ENCODE measurements around the gene PLPPR1. TPM values are rescaled to one million over a fixed set of nuclear protein-coding genes. Genes with fewer than 3 reads are reported as not detected.

The PLPPR1 gene
- total RNA-seq, 1 donor from 2014 or later: not detected

DNA sequence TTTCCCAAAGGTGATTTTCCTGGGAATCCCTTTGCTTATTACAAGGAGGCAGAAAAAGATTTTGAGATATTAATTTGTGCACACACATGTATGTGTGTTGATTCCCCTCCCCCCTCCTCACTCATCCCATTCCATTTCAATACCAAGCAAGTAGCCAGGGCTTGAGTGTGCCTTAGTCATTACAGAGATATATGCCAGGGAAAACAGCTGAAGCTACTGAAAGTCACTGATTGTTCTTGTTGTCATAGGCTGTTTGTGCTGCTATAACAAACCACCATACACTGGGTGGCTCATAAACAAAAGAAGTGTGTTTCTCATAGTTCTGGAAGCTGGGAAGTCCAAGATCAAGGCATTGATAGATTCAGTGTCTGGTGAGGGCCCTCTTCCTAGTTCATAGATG is 197.6 kb downstream of the PLPPR1 start:
- no peak for DNase-seq
- H3K27me3 Mint-ChIP-seq: no peaks in the 10 kb centered on the region
- H3K36me3 Mint-ChIP-seq (ENCODE audit: low read depth): no peaks in the 10 kb centered on the region
- H3K27ac Mint-ChIP-seq: no peak overlapping the region
- H3K9me3 Mint-ChIP-seq: no peaks in the 10 kb centered on the region
- intact Hi-C loops (cut with micrococcal nuclease): no loop called here
- H3K4me3 Mint-ChIP-seq: no peak overlapping the region
- no peaks in the 10 kb centered on the region for H3K4me1 Mint-ChIP-seq

- H3K36me3 Mint-ChIP-seq (ENCODE audit: low read depth): no peaks in the 10 kb centered on the region
- DNase-seq: no peak
- intact Hi-C loops (cut with micrococcal nuclease): no loop called here
- H3K9me3 Mint-ChIP-seq: no peaks in the 10 kb centered on the region
- H3K27ac Mint-ChIP-seq: no peak overlapping the region
- H3K4me3 Mint-ChIP-seq: no peak overlapping the region
- no peaks in the 10 kb centered on the region for H3K4me1 Mint-ChIP-seq
- no peaks in the 10 kb centered on the region for H3K27me3 Mint-ChIP-seq
Measured at GRCh38 chr9:101226803-101227202, 198.3 kb downstream of the PLPPR1 start.

GRCh38 chr9:101229606-101230005 is 201.1 kb downstream of the PLPPR1 start:
- Mint-ChIP-seq H3K4me3 (no peak overlapping the region), H3K4me1 (no peaks in the 10 kb centered on the region), H3K36me3 (ENCODE audit: low read depth) (no peaks in the 10 kb centered on the region), H3K9me3 (no peaks in the 10 kb centered on the region), H3K27ac (no peak overlapping the region), H3K27me3 (no peaks in the 10 kb centered on the region)
- intact Hi-C loops (cut with micrococcal nuclease): loop anchor here (10.0 kb wide), 1 partner anchor 625 kb away; no protein-coding TSS in a partner anchor
- no peak for DNase-seq

GRCh38 chr9:101232405-101232977 is 204.0 kb downstream of the PLPPR1 start:
- Mint-ChIP-seq H3K36me3 (ENCODE audit: low read depth) (no peaks in the 10 kb centered on the region), H3K27ac (no peak overlapping the region), H3K9me3 (no peaks in the 10 kb centered on the region), H3K4me1 (no peaks in the 10 kb centered on the region), H3K4me3 (no peak overlapping the region), H3K27me3 (no peaks in the 10 kb centered on the region)
- intact Hi-C loops (cut with micrococcal nuclease): loop anchor here (10.0 kb wide), 1 partner anchor 628 kb away; no protein-coding TSS in a partner anchor
- no peak for DNase-seq

- no peaks in the 10 kb centered on the region for H3K27me3 Mint-ChIP-seq
- no peak overlapping the region for H3K27ac Mint-ChIP-seq
- H3K36me3 Mint-ChIP-seq (ENCODE audit: low read depth): no peaks in the 10 kb centered on the region
- no peaks in the 10 kb centered on the region for H3K4me1 Mint-ChIP-seq
- no peaks in the 10 kb centered on the region for H3K9me3 Mint-ChIP-seq
- intact Hi-C loops (cut with micrococcal nuclease): loop anchor here (10.0 kb wide), 1 partner anchor 630 kb away; no protein-coding TSS in a partner anchor
- no peak for DNase-seq
- H3K4me3 Mint-ChIP-seq: no peak overlapping the region
Measured at GRCh38 chr9:101235105-101235866, 206.8 kb downstream of the PLPPR1 start.

DNA sequence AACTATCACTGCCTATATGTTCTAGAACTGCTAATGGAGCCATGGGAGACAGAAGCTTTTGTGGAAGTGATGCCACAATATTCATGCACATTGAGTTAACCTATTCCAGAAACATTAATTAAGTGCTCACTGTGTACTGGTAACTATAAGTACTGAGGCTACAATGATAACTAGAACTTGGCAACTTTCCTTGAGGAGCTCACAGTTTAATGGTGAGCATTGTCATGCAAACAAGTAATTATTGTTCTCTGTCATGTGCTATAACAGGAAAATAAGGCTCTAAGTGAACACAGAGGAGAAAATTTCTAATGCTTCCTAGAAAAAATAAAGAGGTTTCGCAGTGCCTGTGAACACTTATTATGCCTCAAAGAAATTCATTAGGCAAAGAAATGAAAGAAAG is 214.1 kb downstream of the PLPPR1 start:
- intact Hi-C loops (cut with micrococcal nuclease): no loop called here
- Mint-ChIP-seq H3K27ac (no peak overlapping the region), H3K27me3 (no peaks in the 10 kb centered on the region), H3K4me3 (no peak overlapping the region), H3K4me1 (no peaks in the 10 kb centered on the region), H3K9me3 (no peaks in the 10 kb centered on the region), H3K36me3 (ENCODE audit: low read depth) (no peaks in the 10 kb centered on the region)
- DNase-seq: no peak

DNA sequence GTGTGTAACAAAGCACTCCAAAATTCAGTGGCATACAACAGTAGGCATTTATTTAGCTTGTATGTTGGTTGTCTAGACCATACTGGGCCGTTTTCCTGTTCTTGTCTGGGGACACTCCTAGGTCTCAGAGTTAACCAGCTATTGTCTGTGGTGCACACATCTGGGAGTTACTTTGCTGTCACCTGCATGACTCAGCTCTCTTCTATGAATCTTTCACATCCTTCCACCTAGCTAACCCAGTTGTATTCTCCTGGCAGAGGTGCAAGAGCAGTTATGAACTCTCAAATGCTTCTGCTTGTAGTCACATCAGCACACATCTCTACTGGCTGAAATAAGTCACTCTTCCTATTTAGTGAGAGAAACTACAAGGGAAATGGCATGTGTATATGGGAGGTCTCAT is 218.2 kb downstream of the PLPPR1 start:
- Mint-ChIP-seq H3K27ac (no peak overlapping the region), H3K9me3 (no peaks in the 10 kb centered on the region), H3K27me3 (no peaks in the 10 kb centered on the region), H3K4me1 (no peaks in the 10 kb centered on the region), H3K4me3 (no peak overlapping the region), H3K36me3 (ENCODE audit: low read depth) (no peaks in the 10 kb centered on the region)
- intact Hi-C loops (cut with micrococcal nuclease): no loop called here
- DNase-seq: no peak

DNA sequence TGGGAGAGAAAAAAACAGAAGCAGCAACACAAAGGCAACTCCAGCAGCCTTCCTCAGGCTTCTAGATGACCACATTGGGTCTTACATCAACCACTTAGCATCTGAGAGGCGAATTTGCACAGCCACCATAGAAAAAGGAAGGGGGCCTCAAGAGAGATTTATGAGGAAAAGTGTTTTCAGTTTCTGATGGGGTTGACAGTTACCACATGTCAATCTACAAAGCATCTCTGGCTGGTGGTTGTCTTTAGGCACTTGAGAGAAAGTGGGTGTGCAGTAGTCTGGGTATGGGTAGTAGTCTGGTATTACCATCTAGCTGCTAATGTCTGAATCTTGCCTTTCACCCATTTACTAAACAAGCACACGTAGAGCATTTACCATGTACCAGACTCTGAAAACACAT is 218.8 kb downstream of the PLPPR1 start:
- intact Hi-C loops (cut with micrococcal nuclease): no loop called here
- Mint-ChIP-seq H3K36me3 (ENCODE audit: low read depth) (no peaks in the 10 kb centered on the region), H3K27ac (no peak overlapping the region), H3K27me3 (no peaks in the 10 kb centered on the region), H3K4me3 (no peak overlapping the region), H3K4me1 (no peaks in the 10 kb centered on the region), H3K9me3 (no peaks in the 10 kb centered on the region)
- DNase-seq: no peak

- H3K27me3 Mint-ChIP-seq: no peaks in the 10 kb centered on the region
- no peak overlapping the region for H3K4me3 Mint-ChIP-seq
- no peaks in the 10 kb centered on the region for H3K36me3 Mint-ChIP-seq (ENCODE audit: low read depth)
- H3K4me1 Mint-ChIP-seq: no peaks in the 10 kb centered on the region
- H3K27ac Mint-ChIP-seq: no peak overlapping the region
- no peaks in the 10 kb centered on the region for H3K9me3 Mint-ChIP-seq
- no peak for DNase-seq
- intact Hi-C loops (cut with micrococcal nuclease): no loop called here
Measured at GRCh38 chr9:101254733-101255433, 226.4 kb downstream of the PLPPR1 start.

DNA sequence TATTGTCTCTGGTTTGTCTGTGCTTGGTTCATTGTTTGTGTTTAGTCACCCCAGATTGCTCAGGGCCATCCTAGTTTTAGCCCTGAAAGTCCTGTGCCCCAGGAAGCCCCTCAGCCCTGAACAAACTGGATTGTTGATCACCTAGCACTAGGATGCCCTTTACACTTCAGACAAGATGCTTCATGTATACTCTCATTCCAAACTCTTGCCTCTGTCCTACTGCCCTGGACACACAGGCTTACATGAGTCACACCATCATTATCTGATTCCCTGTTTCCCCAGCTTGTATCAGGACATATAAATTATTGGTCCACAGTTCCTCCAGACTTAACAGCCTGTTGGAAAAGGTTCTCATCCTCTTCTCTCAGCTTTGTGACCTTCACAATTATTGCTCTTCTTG is 236.2 kb downstream of the PLPPR1 start:
- no peak for DNase-seq

DNA sequence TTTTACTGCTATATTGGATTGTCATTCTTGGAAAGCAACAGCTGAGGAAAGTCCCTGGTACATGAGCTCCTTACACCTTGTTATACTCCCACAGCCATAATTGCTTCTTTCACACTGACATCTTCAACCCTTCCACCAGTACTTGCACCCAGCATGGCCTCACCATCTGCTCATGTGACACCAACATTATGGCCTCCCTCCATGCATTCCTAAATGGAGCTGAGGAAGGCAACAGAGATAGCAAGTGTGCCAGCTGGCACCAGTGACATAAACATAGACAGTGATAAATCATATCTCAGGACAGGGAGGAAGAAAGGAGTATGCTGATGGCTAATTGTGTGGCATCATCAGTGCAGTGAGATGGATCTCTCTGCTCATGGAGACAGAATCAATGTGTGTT is 236.7 kb downstream of the PLPPR1 start:
- Mint-ChIP-seq H3K4me3 (no peak overlapping the region), H3K4me1 (no peaks in the 10 kb centered on the region), H3K36me3 (ENCODE audit: low read depth) (no peaks in the 10 kb centered on the region), H3K27me3 (no peaks in the 10 kb centered on the region), H3K9me3 (no peaks in the 10 kb centered on the region), H3K27ac (no peak overlapping the region)
- intact Hi-C loops (cut with micrococcal nuclease): no loop called here
- DNase-seq: no peak

More for the DNA sequence above, 236.2 kb downstream of the PLPPR1 start:
- Mint-ChIP-seq H3K4me3 (no peak overlapping the region), H3K27ac (no peak overlapping the region), H3K36me3 (ENCODE audit: low read depth) (no peaks in the 10 kb centered on the region), H3K4me1 (no peaks in the 10 kb centered on the region), H3K27me3 (no peaks in the 10 kb centered on the region), H3K9me3 (no peaks in the 10 kb centered on the region)
- intact Hi-C loops (cut with micrococcal nuclease): no loop called here

DNA sequence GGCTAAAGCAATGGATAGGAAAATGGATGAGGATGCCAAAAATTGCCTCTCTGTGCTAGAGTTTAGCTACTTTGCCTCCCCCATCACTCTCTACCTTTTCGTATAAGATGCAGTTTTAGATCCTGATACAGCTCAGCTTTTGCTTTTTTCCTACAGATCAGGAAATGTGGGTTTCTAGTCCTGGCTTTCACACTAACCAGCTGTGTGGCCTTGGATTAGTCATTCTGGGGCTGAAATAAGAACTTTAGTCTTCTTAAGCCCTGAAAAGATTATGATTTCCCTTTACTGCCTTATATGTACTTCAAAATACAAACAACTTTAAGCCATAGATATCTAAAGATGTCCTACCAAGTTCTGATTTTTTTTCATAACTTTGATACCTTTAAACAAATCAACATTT is 239.9 kb downstream of the PLPPR1 start:
- intact Hi-C loops (cut with micrococcal nuclease): no loop called here
- no peak for DNase-seq
- Mint-ChIP-seq H3K9me3 (no peaks in the 10 kb centered on the region), H3K36me3 (ENCODE audit: low read depth) (no peaks in the 10 kb centered on the region), H3K4me3 (no peak overlapping the region), H3K27me3 (peaks cover 2% of the 10 kb centered on the region), H3K27ac (no peak overlapping the region), H3K4me1 (no peaks in the 10 kb centered on the region)

DNA sequence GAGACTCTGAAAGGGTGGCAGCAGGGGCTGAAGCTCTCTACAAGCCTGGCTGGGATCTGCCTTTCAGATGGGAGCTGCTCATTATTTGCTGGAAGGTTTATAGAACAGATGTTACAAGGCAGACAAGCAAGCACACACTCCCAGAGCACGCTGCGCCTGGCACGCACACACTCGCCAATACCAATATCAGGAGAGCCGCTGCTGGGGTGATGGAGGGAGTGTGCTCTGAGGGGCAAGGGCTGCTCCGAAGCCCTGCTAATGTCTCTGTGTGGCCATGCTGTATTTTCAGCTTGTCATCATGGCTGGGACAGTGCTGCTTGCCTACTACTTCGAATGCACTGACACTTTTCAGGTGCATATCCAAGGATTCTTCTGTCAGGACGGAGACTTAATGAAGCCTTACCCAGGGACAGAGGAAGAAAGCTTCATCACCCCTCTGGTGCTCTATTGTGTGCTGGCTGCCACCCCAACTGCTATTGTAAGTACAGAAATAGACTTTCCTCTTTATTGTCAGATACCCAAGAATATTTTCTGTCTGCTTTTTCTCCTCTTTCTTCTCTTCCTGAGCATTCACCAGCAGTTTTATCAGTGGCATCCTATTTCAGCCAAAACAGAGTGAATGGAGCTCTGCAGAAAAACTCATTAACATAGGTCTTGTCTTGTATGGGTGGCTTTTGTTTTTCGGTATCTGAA is 241.2 kb downstream of the PLPPR1 start:
- H3K27ac Mint-ChIP-seq: no peak overlapping the region
- no peak overlapping the region for H3K4me3 Mint-ChIP-seq
- H3K9me3 Mint-ChIP-seq: no peaks in the 10 kb centered on the region
- no peaks in the 10 kb centered on the region for H3K4me1 Mint-ChIP-seq
- DNase-seq: no peak
- intact Hi-C loops (cut with micrococcal nuclease): no loop called here
- no peaks in the 10 kb centered on the region for H3K36me3 Mint-ChIP-seq (ENCODE audit: low read depth)
- peaks cover 2% of the 10 kb centered on the region for H3K27me3 Mint-ChIP-seq

DNA sequence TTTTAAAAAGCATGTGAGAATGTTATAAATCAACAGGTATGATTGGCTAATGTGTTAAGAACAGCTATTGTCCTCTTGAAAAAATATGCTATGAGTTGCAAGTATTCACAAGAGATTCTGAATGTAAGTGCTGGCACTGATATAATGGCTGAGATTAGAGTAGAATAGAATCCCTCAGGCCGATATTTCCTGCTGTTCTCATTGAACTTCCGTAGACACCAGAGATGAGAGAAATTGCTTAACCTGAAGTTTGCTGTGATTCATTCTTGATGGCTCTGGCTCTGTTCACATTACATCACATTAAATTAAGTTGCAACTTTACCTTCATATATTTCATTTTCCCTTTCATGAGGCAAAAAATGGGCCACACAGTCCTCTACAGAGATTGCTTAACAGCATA is 241.8 kb downstream of the PLPPR1 start:
- Mint-ChIP-seq H3K27ac (no peak overlapping the region), H3K4me3 (no peak overlapping the region), H3K9me3 (no peaks in the 10 kb centered on the region), H3K4me1 (no peaks in the 10 kb centered on the region), H3K27me3 (peaks cover 2% of the 10 kb centered on the region), H3K36me3 (ENCODE audit: low read depth) (no peaks in the 10 kb centered on the region)
- DNase-seq: no peak
- intact Hi-C loops (cut with micrococcal nuclease): no loop called here

Data from activated CD4-positive, alpha-beta T cell treated with anti-CD3 and anti-CD28 coated beads, Interleukin-2, amount 10 ng/mL, durations not matched to agents 24 days and 14 days (primary cell).